B cell (primary cell): ENCODE measurements around the gene KCNA10. TPM values are rescaled to one million over a fixed set of nuclear protein-coding genes. Genes with fewer than 3 reads are reported as not detected.

Experiments
- ATAC-seq: fragments of 200-7000 bp; cut with Tn5 transposase; one replicate; pipeline ENCODE4 v1.10.0; 2021; ENCODE audit warnings: low read depth, mild to moderate bottlenecking, moderate number of reproducible peaks, moderate library complexity
- CTCF ChIA-PET: fragments of 350-600 bp; sonication (Branson Sonifier 250); formaldehyde crosslinking; loops from one replicate; lab custom pipeline; 2021; ENCODE audit warnings: antibody characterized with exemption, inconsistent platforms; lab: Charles Lee
- POLR2A ChIA-PET: fragments of 350-600 bp; sonication (Branson Sonifier 250); formaldehyde crosslinking; loops from one replicate; lab custom pipeline; 2021; ENCODE audit warnings: antibody characterized with exemption; lab: Charles Lee
- DNase-seq: peaks from one replicate; pipeline ENCODE4 v3.0.0; 2013
- H2AFZ ChIP-seq: 2 replicates; pipeline ENCODE4 v1.6.1; 2012; ENCODE audit warnings: mild to moderate bottlenecking, low read depth, low read length; ENCODE audit not compliant: insufficient read depth, poor library complexity, severe bottlenecking
- H3K27ac ChIP-seq, 2 donors: 1 replicate in 1 of 2; 2 replicates in 1 of 2; pipeline ENCODE4 v1.5.1; 2012 to 2013; ENCODE audit warnings: low read length in 2 of 2, mild to moderate bottlenecking in 2 of 2, moderate library complexity in 1 of 2
- H3K27me3 ChIP-seq, 4 experiments: fragments of 200-600 bp in 1 of 4; sonication (generic) in 1 of 4; replicated peaks in 1 of 4; 1 replicate in 2 of 4; 2 replicates in 2 of 4; pipeline versions ENCODE4 v1.6.1 to v1.7.0; 2013 to 2016; ENCODE audit warnings: low read length in 3 of 4, mild to moderate bottlenecking in 2 of 4, mixed read lengths in 1 of 4, moderate library complexity in 1 of 4; ENCODE audit not compliant: insufficient read depth in 4 of 4, control insufficient read depth in 3 of 4; ENCODE audit errors: control extremely low read depth in 1 of 4
- H3K36me3 ChIP-seq, 2 experiments: replicated peaks in 1 of 2; 1 replicate in 1 of 2; 2 replicates in 1 of 2; pipeline versions ENCODE4 v1.6.1 to v1.7.1; 2013; ENCODE audit warnings: low read length in 1 of 2; ENCODE audit not compliant: insufficient read depth in 2 of 2, control insufficient read depth in 1 of 2; ENCODE audit errors: control extremely low read depth in 1 of 2, extremely low read depth in 1 of 2
- H3K4me1 ChIP-seq, 2 donors: fragments of 200-600 bp in 1 of 2; sonication (generic) in 1 of 2; 1 replicate in 1 of 2; 2 replicates in 1 of 2; pipeline versions ENCODE4 v1.5.1 to v1.6.1; 2013 to 2017; ENCODE audit warnings: low read length in 2 of 2; ENCODE audit not compliant: control insufficient read depth in 2 of 2, insufficient read depth in 2 of 2
- H3K4me2 ChIP-seq: replicated peaks from 2 replicates; pipeline ENCODE3; 2012; ENCODE audit warnings: mild to moderate bottlenecking, low read depth, low read length; ENCODE audit not compliant: poor library complexity, severe bottlenecking
- H3K4me3 ChIP-seq, 5 experiments: fragments of 200-600 bp in 1 of 5; sonication (generic) in 1 of 5; 1 replicate in 3 of 5; 2 replicates in 2 of 5; pipeline versions ENCODE4 v1.5.1 to v1.7.0; 2011 to 2016; ENCODE audit warnings: low read length in 4 of 5, mild to moderate bottlenecking in 4 of 5, low read depth in 2 of 5, control low read depth in 1 of 5, moderate library complexity in 1 of 5; ENCODE audit not compliant: insufficient read depth in 1 of 5; ENCODE audit errors: control extremely low read depth in 1 of 5, extremely low read depth in 1 of 5
- H3K79me2 ChIP-seq: fragments of 200-600 bp; sonication (generic); one replicate; pipeline ENCODE4 v1.6.0; 2016; ENCODE audit warnings: low read length; ENCODE audit not compliant: control insufficient read depth, insufficient read depth
- H3K9ac ChIP-seq: fragments of 200-600 bp; sonication (generic); 2 replicates; pipeline ENCODE4 v1.6.1; 2017; ENCODE audit warnings: mild to moderate bottlenecking, low read length, moderate library complexity
- H3K9me3 ChIP-seq, 3 donors: one replicate each; pipeline versions ENCODE4 v1.6.1 to v1.7.1; 2013; ENCODE audit warnings: low read length in 2 of 3; ENCODE audit not compliant: control insufficient read depth in 2 of 3, insufficient read depth in 1 of 3; ENCODE audit errors: control extremely low read depth in 1 of 3
- H4K20me1 ChIP-seq: 2 replicates; pipeline ENCODE4 v1.6.0; 2012; ENCODE audit warnings: mild to moderate bottlenecking, low read length; ENCODE audit not compliant: insufficient read depth, control insufficient read depth, poor library complexity, severe bottlenecking
- H3K27ac Mint-ChIP-seq: one replicate; pipeline ENCODE4 v1.8.0; 2021; ENCODE audit warnings: mixed read lengths
- H3K27me3 Mint-ChIP-seq: one replicate; pipeline ENCODE4 v1.8.0; 2021; ENCODE audit warnings: mixed read lengths
- H3K4me1 Mint-ChIP-seq: one replicate; pipeline ENCODE4 v1.8.0; 2021; ENCODE audit warnings: mixed read lengths
- H3K4me3 Mint-ChIP-seq: one replicate; pipeline ENCODE4 v1.8.0; 2021; ENCODE audit warnings: mixed read lengths
- H3K9me3 Mint-ChIP-seq: one replicate; pipeline ENCODE4 v1.8.0; 2022; ENCODE audit warnings: mixed read lengths; ENCODE audit not compliant: insufficient read depth
- CTCF ChIP-seq: fragments of 200-600 bp; IDR thresholded peaks from one replicate; pipeline ENCODE4 v1.8.0; 2022; ENCODE audit warnings: antibody characterized with exemption, mild to moderate bottlenecking
- EZH2 ChIP-seq: IDR thresholded peaks from 2 replicates; pipeline ENCODE4 v1.6.1; 2012; ENCODE audit warnings: borderline replicate concordance, low read depth, mild to moderate bottlenecking, moderate library complexity, low read length; ENCODE audit not compliant: insufficient read depth, poor library complexity, severe bottlenecking
- WGBS: methylation state at CpG from one replicate; pipeline ENCODE4 v1.1.5; 2013; ENCODE audit warnings: missing lambda C conversion rate; ENCODE audit not compliant: insufficient coverage; 5-methylcytosine and 5-hydroxymethylcytosine counted together
- intact Hi-C: fragments of 100-400 bp; cut with micrococcal nuclease; formaldehyde crosslinking; loops from one replicate; pipeline ENCODE4 v1.10.0; 2022
- polyA plus RNA-seq: library from polyadenylated mRNA; depleted of rRNA; stranded (reverse); fragments of >200 nt; gene quantifications from 2 replicates; pipeline ENCODE4 v1.2.3, GENCODE V29; 2012
- total RNA-seq, 2 donors: library from RNA; stranded (reverse); fragments of 120-200 nt in 1 of 2; gene quantifications; 1 replicate in 1 of 2; 2 replicates in 1 of 2; pipeline versions ENCODE4 v1.2.3 to v1.2.4, GENCODE V29; 2013 to 2022

Gene KCNA10
- total and polyA plus RNA-seq, 2 donors (not counting 1 experiment from before 2014, with no cell fraction given) = not detected

GRCh38 chr1:110555807-110556470 lies 37.0 kb upstream of the KCNA10 start:
- Histone ChIP-seq H2AFZ (peak overlapping the region; percentile 58), H3K4me2 (peak overlapping the region; percentile 75), H3K9ac (peak overlapping the region; percentile 25), H3K27me3 (peaks cover 0 to 60% (median 23%) of the 10 kb centered on the region in 4 experiments), H3K4me1 (peaks cover 9 to 12% of the 10 kb centered on the region in 2 donors), H3K79me2 (no peaks in the 10 kb centered on the region), H3K36me3 (no peaks in the 10 kb centered on the region), H3K27ac (no peak overlapping the region), H3K4me3 (no peak overlapping the region), H3K9me3 (peaks cover 0 to 3% (median 0%) of the 10 kb centered on the region in 3 donors), H4K20me1 (no peaks in the 10 kb centered on the region)
- H3K9me3 Mint-ChIP-seq = no peaks in the 10 kb centered on the region
- POLR2A ChIA-PET = no interaction called here
- TF ChIP-seq CTCF = no peak
- no peak for TF ChIP-seq EZH2
- ATAC-seq (no peak), DNase-seq (no peak)
- intact Hi-C loops = loop anchor here (1.0 kb wide), 3 partner anchors 210 to 274 kb away; no protein-coding TSS in a partner anchor
- H3K27ac Mint-ChIP-seq = no peak overlapping the region
- peaks cover 4% of the 10 kb centered on the region for H3K4me1 Mint-ChIP-seq
- peaks cover 70% of the 10 kb centered on the region for H3K27me3 Mint-ChIP-seq
- H3K4me3 Mint-ChIP-seq = no peak overlapping the region
- CTCF ChIA-PET = interaction anchor here (0.6 to 4.4 kb wide), 22 partner anchors 11 to 436 kb away, joined by 3 to 73 read pairs (median 6); partner anchors contain the start of gene KCNA2
- 68% methylated on average over 9 of the region's 11 CpGs for WGBS
